HG02870 (cell line): Measurements from ENCODE around the gene AKAP3.

ENCODE experiments used
- ATAC-seq: cut with Tn5 transposase; IDR thresholded peaks from one replicate; pipeline ENCODE4 v1.9.1; 2021; ENCODE audit warnings: mild to moderate bottlenecking, moderate library complexity; ENCODE audit not compliant: unreplicated experiment

The AKAP3 gene

DNA sequence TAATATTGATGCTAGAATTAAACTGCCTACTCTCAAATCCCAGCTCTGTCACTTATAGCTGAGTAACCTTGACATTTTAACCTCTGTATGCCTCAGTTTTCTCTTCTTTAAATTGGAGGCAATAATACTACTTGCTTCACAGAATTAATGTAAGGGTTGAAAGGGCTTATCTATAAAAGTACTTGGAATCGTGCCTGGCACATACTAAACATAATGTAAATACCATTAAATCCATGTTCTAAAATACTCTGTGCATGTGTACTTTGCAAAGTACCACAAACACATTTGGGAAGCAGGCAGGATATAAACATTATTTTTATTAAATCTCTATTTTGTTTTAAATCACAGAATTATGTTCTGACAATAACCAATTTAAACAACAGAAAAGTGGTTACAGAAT, 44.9 kb downstream of the AKAP3 start:
- no peak for ATAC-seq

DNA sequence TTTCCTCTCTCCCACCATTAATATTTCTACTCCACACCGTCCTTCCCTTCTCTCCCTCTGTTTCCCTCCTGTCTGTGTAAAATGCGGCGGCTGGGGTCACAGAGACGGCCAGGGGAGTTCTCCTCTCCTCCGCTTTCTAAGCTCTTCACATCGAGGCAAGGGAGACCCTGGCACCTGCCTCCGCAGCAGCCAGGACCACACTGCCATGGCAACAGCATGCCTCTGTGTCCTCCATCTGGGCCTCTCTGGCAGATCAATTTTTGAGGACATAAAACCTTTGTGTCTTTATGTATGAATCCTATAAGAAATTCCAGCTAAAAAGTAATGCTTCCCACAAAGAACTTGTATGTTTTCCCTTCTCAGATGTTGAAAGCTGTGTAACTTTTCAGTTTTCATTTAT, 45.4 kb downstream of the AKAP3 start:
- no peak for ATAC-seq

DNA sequence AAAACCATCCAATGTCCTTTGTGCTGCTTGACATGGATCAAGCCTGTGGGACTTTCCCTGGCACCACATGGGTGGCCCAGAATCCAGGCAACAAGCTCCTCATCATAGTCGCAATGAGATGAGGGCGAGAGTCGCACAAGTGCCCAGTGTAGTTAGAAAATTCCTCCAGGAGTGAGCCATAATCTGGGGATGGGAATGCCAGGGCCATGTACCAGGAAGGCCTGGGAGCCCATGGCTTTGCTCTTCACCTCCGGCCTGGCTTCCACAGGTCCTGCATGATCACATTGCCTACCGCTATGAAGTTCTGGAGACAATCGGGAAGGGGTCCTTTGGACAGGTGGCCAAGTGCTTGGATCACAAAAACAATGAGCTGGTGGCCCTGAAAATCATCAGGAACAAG, 53.0 kb downstream of the AKAP3 start:
- no peak for ATAC-seq

DNA sequence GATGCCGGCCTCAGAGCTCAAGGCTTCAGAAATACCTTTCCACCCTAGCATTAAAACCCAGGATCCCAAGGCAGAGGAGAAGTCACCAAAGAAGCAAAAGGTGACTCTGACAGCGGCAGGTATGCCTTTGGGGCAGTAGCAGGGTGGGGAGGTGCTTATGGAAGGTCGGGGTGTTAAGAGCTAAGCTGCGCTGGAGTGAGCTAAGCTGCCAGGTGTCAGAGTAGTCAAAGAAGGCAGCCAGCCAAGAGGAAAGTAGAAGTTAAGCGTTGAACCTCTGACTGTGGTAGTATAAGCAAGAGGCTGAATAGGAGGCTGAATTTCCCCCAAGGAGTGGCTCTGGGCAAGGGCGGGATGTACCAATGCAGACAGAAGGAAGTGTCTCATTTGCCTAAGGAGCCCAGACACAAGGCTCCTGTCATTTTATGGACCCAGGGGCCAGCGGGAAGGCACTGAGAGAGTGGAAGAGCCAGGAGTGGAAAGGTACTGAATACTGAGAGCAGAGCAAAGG, 57.6 kb downstream of the AKAP3 start:
- ATAC-seq: no peak

DNA sequence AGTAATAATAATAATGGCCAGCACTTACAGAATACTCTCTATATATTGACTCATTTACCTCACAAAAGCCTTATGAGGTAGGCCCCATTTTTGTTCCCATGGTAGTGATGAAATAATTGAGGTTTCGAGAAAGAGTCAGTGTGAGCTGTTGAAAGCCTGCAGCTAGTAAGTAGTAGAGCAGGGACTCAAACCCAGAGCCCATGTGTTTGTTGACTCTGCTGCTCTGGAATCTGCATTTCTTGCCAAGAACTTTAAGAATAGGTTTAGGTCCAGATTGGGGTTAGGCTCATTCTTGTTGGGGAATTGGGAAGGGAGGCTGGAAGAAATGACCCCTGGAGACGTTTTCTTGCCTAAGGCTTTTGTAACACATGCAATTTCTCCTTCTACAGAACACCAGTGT, 58.9 kb downstream of the AKAP3 start:
- no peak for ATAC-seq

DNA sequence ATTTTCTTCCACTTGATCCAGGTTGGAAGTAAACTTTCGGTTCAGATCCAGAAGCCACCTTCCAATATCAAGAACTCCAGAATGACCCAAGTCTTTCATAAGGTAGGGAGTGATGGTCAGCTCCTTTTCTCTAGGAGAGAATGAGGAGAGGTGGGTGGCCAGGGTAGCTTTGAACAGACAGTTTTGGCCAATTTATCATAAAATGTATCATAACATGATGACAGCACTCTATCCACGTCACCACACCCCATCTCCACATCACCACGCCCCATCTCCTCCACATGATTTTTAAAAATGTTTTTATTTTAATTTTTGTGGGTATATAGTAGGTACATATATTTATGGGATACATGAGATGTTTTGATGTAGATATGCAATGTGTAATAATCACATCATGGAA, 59.9 kb downstream of the AKAP3 start:
- ATAC-seq: no peak

DNA sequence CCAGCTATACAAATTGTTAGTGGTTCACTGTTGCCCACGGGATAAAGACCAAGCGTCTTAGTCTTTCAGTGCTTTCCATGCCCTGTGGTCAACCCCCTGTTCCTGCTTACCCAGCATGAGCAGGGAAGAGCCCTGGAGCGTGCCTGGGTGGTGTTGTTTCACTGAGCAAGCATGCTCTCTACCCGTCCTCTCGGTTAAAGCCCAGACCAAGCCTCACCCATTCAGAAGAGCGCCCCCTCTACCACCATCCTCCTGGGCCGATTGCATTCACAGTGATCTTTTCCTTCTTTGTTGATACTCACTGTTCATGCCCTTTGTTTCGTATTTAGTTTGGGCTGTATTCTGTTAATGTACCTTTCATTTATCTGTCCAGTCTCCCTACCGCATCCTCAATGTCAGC, 61.7 kb downstream of the AKAP3 start:
- no peak for ATAC-seq

DNA sequence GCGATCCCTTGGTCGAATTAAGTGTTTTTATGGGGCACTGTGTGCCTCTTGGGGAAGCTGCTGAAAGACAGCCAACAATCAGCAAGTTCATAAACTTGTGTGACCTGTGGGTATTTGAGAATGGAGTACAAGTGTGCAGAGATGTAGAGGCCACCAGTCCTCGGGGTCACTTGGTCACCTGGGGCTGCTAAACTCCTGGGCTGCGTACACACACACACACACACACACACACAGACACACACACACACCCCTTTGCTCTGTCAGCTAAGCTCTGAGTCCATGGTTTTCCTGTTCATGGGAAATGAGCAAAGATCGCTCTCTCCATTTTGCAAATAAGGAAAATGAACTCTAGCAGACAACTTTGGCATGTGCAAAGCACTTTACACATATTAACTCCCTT, 62.4 kb downstream of the AKAP3 start:
- no peak for ATAC-seq

DNA sequence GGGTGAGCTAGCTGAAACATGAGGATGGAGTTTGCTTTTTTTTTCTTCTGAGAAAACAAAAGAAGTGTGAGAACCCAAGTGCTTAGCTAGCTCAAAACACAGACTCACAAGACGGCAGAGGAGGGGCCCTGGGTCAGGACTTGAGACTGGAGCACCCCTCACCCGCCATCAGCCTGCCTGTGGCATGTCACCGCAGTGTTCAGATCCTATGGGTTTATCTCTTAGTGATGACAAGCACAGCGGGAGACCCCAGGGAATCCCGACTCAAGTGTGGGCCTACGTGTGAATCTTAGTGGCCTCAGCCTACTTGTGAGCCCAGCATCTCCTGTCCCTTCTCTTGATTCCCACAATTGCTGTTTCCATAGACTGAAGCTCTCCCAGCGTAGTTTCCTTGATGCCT, 64.0 kb downstream of the AKAP3 start:
- no peak for ATAC-seq

DNA sequence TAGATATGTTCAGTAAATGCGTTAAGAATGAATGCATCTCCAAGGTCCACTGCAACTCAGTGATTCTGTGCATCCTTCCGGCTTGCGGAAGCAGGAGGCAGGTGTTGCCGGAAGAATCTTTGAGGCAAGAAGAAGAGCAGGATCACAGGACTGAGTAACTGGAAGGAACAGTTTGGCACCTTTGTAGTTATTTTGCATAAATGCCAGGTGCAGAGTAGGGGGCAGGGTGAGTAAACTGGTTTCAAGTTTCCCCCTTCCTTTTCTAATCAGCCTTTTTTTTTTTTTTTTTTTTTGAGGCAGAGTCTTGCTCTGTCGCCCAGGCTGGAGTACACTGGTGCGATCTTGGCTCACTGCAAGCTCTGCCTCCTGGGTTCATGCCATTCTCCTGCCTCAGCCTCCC, 64.6 kb downstream of the AKAP3 start:
- no peak for ATAC-seq

DNA sequence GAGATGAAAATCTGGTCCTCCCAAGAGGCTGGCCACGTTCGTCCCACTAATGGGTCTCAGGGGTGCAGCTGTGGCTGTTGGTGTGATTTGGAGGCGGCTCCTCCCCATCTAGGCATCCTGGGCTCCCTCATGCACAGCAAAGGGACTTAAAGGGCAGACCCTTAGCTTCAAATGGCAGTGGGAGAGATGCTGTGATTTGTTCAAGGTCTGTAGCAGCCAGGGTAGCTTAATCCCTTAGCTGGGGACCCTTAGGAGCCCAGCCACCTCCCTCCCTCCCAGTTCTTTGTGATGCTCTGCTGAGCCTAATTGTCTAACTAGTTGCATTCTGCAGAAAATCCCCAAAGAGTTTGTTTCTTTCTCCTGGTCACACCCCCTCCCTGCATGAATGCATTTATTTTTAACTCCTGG, 68.6 kb downstream of the AKAP3 start:
- ATAC-seq: no peak

DNA sequence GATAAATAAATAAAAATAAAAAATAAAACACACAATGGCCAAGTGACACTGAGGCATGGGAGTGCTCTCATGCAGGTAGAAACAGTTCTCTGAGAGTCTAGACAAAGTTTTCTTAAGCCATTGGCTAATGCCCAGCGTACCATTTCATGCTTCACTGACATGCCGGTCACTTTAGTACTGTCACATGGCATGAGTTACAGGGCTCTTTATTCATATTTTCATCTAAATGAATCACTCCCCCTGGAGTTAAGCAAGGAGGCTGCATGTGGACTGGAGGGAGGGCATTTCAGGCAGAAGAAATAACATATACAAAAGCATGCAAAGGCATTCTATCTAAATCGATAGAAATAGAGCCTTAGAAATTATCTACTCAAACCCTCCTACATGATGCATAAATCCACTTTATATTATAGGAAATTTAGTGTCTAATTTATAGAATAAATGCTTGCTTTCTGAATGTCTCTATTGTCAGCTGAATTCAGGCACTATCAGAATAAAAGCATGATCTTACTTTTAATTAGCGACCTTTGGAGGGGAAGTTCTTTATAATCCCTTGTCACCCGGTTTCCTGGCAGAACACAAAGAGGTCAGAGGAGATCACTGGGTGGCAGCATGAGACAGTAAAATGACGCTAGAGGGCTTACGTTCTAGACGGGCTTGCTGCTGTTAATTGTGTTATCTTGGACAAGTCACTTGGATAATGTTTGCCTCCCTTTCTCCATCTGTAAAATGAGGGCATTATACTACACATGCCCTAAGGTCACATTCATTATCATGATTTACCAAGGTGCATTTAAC, 69.3 kb downstream of the AKAP3 start:
- ATAC-seq: no peak

DNA sequence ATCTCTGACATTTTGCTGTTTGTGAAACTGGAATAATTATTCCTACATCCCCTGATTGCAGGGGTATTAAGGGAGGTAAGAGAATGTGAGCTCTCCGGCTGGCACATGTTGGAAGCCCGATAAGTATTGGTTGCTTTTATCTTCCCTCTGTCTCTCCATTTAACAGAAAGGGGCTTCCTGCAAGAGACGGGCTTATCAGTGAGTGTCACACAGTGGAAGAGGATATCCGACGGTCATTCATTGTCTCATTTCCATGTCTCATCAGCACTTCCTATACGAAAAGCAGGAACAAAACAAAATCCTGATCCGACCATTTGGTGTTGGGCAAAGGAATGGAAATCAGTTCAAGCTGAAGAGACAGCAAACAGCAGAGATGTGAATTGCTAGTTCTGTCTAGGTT, 76.2 kb downstream of the AKAP3 start:
- ATAC-seq: no peak

DNA sequence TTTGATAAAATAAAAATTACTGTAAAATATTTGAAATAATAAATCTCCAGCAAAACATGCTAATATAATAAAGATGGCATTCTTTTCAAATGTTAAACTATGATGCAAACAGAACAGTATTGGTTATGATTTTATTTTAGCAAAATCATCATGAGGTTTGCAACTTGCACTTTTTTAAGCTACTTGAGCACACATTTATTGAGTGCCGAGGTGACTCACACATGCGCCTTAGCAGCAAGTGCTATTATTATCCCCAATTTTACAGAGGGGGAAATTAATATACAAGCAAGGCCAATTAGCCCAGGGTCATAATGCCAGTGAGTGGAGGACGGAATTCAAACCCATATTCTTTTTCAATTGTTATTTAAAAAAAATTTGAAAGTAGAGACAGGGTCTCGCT, 79.6 kb downstream of the AKAP3 start:
- no peak for ATAC-seq

DNA sequence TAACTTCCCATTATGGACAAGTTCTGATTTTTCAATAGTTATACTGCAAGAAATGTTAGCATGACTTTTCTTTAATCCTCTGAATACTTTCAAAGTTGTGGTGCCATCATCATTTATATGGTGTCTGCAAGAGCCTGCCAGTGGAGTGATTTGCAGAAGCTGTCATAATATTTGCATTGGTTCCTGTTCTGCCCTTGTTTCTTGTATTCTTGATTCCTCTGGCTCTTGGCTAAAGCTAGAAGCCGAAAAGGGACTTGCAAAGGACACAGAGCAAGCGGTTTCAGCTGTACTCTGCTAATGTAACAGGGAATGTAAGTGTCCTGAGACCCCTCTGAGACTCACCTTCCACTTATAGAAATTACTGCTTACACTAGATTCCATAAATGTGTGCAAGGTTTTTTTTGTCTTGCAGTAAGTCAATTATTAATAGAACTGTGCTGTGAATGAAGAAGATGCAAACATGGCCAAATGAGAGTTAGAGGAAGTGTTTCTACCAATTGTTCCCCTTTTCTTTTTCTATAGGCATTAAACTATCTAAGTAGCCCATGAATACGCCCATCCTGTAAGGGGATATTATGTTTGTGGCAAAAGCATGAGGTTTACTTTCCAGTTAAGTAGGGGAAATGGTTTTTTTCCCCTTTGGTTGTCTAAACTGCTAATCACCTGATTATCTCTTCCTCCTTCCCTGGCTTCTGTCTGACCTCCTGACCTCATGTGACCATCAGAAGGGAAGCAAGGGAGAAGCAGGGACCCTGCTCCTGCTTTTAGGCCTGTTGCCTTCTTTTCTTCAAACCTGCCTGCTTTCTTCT, 81.6 kb downstream of the AKAP3 start:
- ATAC-seq: no peak

DNA sequence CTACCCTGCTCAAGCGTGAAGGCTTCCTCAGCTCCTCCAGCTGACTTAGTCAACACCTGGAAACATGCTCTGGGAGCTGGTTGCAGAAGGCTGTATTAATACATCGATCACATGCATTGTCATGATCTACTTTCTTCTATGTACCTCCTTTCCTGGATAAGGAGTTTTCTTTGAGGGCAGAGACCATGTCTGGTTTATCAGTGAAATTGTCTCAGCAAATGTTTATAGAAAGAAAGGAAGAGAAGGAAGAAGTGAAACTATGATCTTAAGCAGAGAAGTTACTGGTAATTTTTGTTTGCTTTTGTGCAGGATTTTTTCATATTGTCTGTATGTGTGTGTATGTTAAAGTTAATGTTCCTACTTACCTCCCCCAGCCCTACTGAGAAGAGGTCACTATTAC, 82.4 kb downstream of the AKAP3 start:
- no peak for ATAC-seq
